GM23338 (cell line): ENCODE results near the gene PSG6. TPM values are rescaled to one million over a fixed set of nuclear protein-coding genes. Genes with fewer than 3 reads are reported as not detected.
"Not testable (repeated sequence)": the region's sequence is repeated elsewhere in the genome, so short reads cannot be mapped to it uniquely, and the experiment has no call there.

Source experiments
- ATAC-seq: fragments of 200-7000 bp; cut with Tn5 transposase; 3 replicates; pipeline ENCODE4 v1.9.1; 2020
- DNase-seq: peaks from one replicate; pipeline ENCODE4 v3.0.0-alpha.2; 2015; ENCODE audit warnings: low spot score
- H2AFZ ChIP-seq: fragments of 200-600 bp; sonication (generic); 2 replicates; pipeline ENCODE4 v1.8.0; 2016; ENCODE audit warnings: antibody characterized with exemption, mild to moderate bottlenecking, moderate library complexity
- H3F3A ChIP-seq: fragments of 200-600 bp; sonication (generic); replicated peaks from 2 replicates; pipeline ENCODE4 v1.8.0; 2017; ENCODE audit warnings: antibody characterized with exemption, mixed run types, low read depth
- H3K27ac ChIP-seq: fragments of 200-600 bp; sonication (generic); 2 replicates; pipeline ENCODE4 v1.6.1; 2016; ENCODE audit warnings: low read depth
- H3K27me3 ChIP-seq: fragments of 200-600 bp; sonication (generic); 2 replicates; pipeline ENCODE4 v1.8.0; 2016; ENCODE audit warnings: mild to moderate bottlenecking, mixed run types, moderate library complexity; ENCODE audit not compliant: insufficient read depth
- H3K36me3 ChIP-seq: fragments of 200-600 bp; sonication (generic); 2 replicates; pipeline ENCODE4 v1.8.0; 2016; ENCODE audit warnings: mild to moderate bottlenecking; ENCODE audit not compliant: insufficient read depth
- H3K4me1 ChIP-seq: fragments of 200-600 bp; sonication (generic); 2 replicates; pipeline ENCODE4 v1.8.0; 2016; ENCODE audit warnings: mild to moderate bottlenecking, moderate library complexity; ENCODE audit not compliant: insufficient read depth
- H3K4me2 ChIP-seq: fragments of 200-600 bp; sonication (generic); 2 replicates; pipeline ENCODE4 v1.7.1; 2017; ENCODE audit warnings: mixed run types
- H3K4me3 ChIP-seq: fragments of 200-600 bp; sonication (generic); 2 replicates; pipeline ENCODE4 v1.6.1; 2016; ENCODE audit warnings: mixed run types
- H3K79me2 ChIP-seq: fragments of 200-600 bp; sonication (generic); replicated peaks from 2 replicates; pipeline ENCODE4 v1.8.0; 2017; ENCODE audit warnings: mild to moderate bottlenecking; ENCODE audit not compliant: insufficient read depth
- H3K9me2 ChIP-seq: fragments of 200-600 bp; sonication (generic); 2 replicates; pipeline ENCODE4 v1.8.0; 2017; ENCODE audit not compliant: insufficient read depth
- H4K20me1 ChIP-seq: fragments of 200-600 bp; sonication (generic); replicated peaks from 2 replicates; pipeline ENCODE4 v1.8.0; 2017; ENCODE audit warnings: mild to moderate bottlenecking; ENCODE audit not compliant: insufficient read depth
- H3K27ac Mint-ChIP-seq: 2 replicates; pipeline ENCODE4 v1.8.0; 2020; ENCODE audit warnings: inconsistent platforms, mild to moderate bottlenecking, moderate library complexity, mixed read lengths
- H3K27me3 Mint-ChIP-seq: 3 replicates; pipeline ENCODE4 v1.8.0; 2022; ENCODE audit warnings: low read depth, mild to moderate bottlenecking, moderate library complexity, mixed read lengths, inconsistent platforms; ENCODE audit not compliant: insufficient read depth, poor library complexity
- H3K36me3 Mint-ChIP-seq: 3 replicates; pipeline ENCODE4 v1.8.0; 2021; ENCODE audit warnings: low read depth, mild to moderate bottlenecking, inconsistent platforms, moderate library complexity, mixed read lengths
- H3K4me1 Mint-ChIP-seq: 3 replicates; pipeline ENCODE4 v1.8.0; 2020; ENCODE audit warnings: mild to moderate bottlenecking, inconsistent platforms, mixed read lengths
- H3K4me3 Mint-ChIP-seq: 3 replicates; pipeline ENCODE4 v1.8.0; 2021; ENCODE audit warnings: moderate library complexity, mild to moderate bottlenecking, inconsistent platforms, mixed read lengths
- H3K9me3 Mint-ChIP-seq: 3 replicates; pipeline ENCODE4 v1.8.0; 2020; ENCODE audit warnings: moderate library complexity, mild to moderate bottlenecking, inconsistent platforms, mixed read lengths
- POLR2AphosphoS5 ChIP-seq: IDR thresholded peaks from 2 replicates; pipeline ENCODE4 v1.6.1; 2016; ENCODE audit warnings: antibody characterized with exemption, low read depth
- polyA plus RNA-seq: library from polyadenylated mRNA; unstranded; fragments of >200 nt; fragmentation: Nextera tagmentation; extraction: Ambion mirVana; gene quantifications from 2 replicates; pipeline ENCODE4 v1.2.1, GENCODE V29; 2016
- total RNA-seq: library from RNA; depleted of rRNA; stranded (reverse); fragments of >200 nt; shearing (Covaris generic); gene quantifications from 2 replicates; pipeline ENCODE4 v1.2.3, GENCODE V29; 2014
- TF ChIP-seq, protein P1 (sequence below), 2 experiments: fragments of 200-600 bp in 1 of 2; sonication (generic) in 1 of 2; conservative IDR thresholded peaks; 2 replicates each; pipeline versions ENCODE4 v1.5.1 to v1.6.1; 2016 to 2017; ENCODE audit warnings: antibody characterized with exemption in 2 of 2, low read depth in 2 of 2, mild to moderate bottlenecking in 2 of 2, moderate library complexity in 1 of 2

The PSG6 gene
- total and polyA plus RNA-seq, 2 experiments from 2014 or later: 0.16 TPM; not detected in 1

DNA sequence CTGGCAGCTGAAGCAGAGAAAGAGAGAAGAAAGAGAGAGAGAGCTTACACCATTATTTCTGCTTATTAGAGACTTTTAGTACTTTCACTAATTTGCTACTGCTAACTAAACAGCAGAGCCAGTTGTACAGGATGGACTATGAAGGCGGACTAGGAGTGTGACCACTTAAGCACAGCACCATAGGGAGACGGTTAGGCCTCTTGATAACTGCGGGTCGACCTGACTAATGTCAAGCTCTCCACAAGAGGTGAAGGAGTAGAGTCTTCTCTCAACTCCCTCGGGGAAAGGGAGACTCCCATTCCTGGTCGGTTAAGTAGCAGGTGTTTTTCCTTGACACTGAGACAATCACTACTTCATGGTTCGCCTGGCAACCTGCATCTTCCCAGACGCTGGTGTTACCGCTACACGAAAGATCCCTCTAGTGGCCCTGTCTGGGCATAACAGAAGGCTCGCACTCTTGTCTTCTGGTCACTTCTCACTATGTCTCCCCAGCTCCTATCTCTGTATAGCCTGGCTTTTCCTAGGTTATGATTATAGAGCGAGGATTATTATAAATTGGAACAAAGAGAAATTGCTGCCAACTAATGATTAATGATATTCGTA lies 24.6 kb upstream of the PSG6 start:
- Mint-ChIP-seq H3K4me1 (no peaks in the 10 kb centered on the region), H3K27me3 (peaks cover 4% of the 10 kb centered on the region), H3K27ac (no peak overlapping the region), H3K4me3 (no peak overlapping the region), H3K9me3 (peaks cover 97% of the 10 kb centered on the region), H3K36me3 (peaks cover 8% of the 10 kb centered on the region; the same call in 2 of the 3 replicates)
- H3F3A ChIP-seq: no peaks in the 10 kb centered on the region
- no peak overlapping the region for H3K4me3 ChIP-seq
- no peaks in the 10 kb centered on the region for H4K20me1 ChIP-seq
- TF ChIP-seq, protein P1, sequence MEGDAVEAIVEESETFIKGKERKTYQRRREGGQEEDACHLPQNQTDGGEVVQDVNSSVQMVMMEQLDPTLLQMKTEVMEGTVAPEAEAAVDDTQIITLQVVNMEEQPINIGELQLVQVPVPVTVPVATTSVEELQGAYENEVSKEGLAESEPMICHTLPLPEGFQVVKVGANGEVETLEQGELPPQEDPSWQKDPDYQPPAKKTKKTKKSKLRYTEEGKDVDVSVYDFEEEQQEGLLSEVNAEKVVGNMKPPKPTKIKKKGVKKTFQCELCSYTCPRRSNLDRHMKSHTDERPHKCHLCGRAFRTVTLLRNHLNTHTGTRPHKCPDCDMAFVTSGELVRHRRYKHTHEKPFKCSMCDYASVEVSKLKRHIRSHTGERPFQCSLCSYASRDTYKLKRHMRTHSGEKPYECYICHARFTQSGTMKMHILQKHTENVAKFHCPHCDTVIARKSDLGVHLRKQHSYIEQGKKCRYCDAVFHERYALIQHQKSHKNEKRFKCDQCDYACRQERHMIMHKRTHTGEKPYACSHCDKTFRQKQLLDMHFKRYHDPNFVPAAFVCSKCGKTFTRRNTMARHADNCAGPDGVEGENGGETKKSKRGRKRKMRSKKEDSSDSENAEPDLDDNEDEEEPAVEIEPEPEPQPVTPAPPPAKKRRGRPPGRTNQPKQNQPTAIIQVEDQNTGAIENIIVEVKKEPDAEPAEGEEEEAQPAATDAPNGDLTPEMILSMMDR (conservative IDR thresholded peaks at IDR 0.05; ENCODE audit: low read depth in 2 of 2): peak; percentile 56 to 57
- no peak for TF ChIP-seq POLR2AphosphoS5
- H3K4me1 ChIP-seq: no peaks in the 10 kb centered on the region
- no peak overlapping the region for H3K27ac ChIP-seq
- ATAC-seq (peak; percentile 30; the same call in 2 of the 3 replicates), DNase-seq (peak; percentile 74)
- H3K9me2 ChIP-seq: no peaks in the 10 kb centered on the region
- H2AFZ ChIP-seq: no peak overlapping the region
- no peaks in the 10 kb centered on the region for H3K79me2 ChIP-seq
- H3K4me2 ChIP-seq: no peak overlapping the region
- no peaks in the 10 kb centered on the region for H3K36me3 ChIP-seq
- no peaks in the 10 kb centered on the region for H3K27me3 ChIP-seq

DNA sequence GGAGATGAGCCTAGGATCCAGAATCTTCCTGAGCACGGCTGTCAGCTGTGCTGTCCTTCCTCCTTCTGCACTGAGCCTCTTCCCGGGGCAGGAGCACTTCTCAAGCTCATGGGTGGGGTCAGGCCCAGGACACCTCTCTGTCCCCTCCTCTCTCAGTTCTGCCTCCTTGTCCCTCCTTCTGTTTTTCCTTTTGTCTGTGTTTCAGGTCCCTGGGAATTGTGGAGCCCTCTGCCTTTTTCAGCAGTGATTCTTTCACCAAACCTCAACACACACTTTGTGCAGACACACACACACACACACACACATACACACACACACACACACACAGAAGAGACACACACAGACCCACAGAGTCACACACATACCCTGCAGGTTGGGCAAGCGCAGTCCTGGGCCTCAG lies 19.4 kb upstream of the PSG6 start, which contains the start of gene PSG7:
Gene PSG7 (minus strand): TSS at position 101 of the 400 bp plus-strand sequence. CDS start 131 bp downstream, outside the sequence.
- Mint-ChIP-seq H3K36me3 (peaks cover 26% of the 10 kb centered on the region; the same call in 2 of the 3 replicates), H3K9me3 (peaks cover 100% of the 10 kb centered on the region), H3K27me3 (peaks cover 10% of the 10 kb centered on the region)
- not testable (repeated sequence) for H2AFZ ChIP-seq, H3K27me3 ChIP-seq, H3K4me3 Mint-ChIP-seq, H3K9me2 ChIP-seq, H3F3A ChIP-seq, H4K20me1 ChIP-seq, H3K27ac ChIP-seq, H3K36me3 ChIP-seq, H3K79me2 ChIP-seq, H3K4me2 ChIP-seq, H3K4me3 ChIP-seq, DNase-seq, H3K27ac Mint-ChIP-seq, ATAC-seq, H3K4me1 ChIP-seq, H3K4me1 Mint-ChIP-seq

DNA sequence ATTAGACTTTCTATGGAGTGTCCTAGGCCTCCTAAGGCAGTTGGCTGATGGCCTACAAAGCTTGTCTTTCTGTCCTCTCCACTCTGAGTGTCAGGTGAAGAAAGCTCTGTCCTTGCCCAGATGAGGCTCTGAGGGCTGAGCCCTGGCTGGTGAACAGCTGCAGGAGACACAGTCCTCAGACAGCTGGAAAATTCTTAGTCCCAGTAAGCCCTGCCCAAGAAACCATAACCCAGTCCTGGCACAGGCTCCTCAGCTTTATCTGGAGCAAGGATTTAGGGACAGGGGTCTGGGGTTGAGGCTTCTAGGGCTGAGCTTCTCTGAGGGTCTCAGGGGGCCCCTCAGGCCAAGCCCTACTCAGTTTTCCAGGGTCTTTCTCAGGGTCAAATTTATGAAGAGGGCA lies 17.0 kb upstream of the PSG6 start:
- H3K27ac Mint-ChIP-seq, H4K20me1 ChIP-seq, H3K9me2 ChIP-seq, H3K4me1 ChIP-seq, H3K79me2 ChIP-seq, H3K4me3 Mint-ChIP-seq, H2AFZ ChIP-seq, H3K27ac ChIP-seq, H3K4me2 ChIP-seq, ATAC-seq, H3K36me3 ChIP-seq, H3K4me1 Mint-ChIP-seq, H3F3A ChIP-seq, H3K27me3 ChIP-seq, DNase-seq, H3K4me3 ChIP-seq: not testable (repeated sequence)
- peaks cover 99% of the 10 kb centered on the region for H3K9me3 Mint-ChIP-seq
- H3K36me3 Mint-ChIP-seq: peaks cover 33% of the 10 kb centered on the region; the same call in 2 of the 3 replicates
- peaks cover 13% of the 10 kb centered on the region for H3K27me3 Mint-ChIP-seq

DNA sequence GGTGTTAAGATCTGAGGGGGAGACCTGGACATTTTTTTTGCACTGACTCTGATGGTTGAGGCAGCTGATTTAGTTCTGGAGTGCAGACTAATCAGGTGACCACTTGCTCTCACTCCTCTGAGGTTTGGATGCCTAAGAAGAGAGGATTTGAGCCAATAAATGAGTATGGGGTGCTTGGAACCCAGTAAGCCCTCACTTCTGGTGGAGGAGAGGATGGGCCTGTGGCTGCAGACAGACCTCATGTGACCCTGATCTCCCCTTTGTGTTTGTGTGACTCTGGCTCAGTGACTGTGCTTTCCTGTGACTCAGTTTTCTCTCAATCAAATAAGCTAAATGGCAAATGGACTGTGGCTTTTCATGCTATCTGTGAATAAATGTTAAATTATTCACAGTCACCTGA lies 16.5 kb upstream of the PSG6 start:
- Mint-ChIP-seq H3K36me3 (peaks cover 30% of the 10 kb centered on the region; the same call in 2 of the 3 replicates), H3K27me3 (peaks cover 13% of the 10 kb centered on the region), H3K9me3 (peaks cover 98% of the 10 kb centered on the region)
- not testable (repeated sequence) for ATAC-seq, H3K4me1 ChIP-seq, H3K4me3 ChIP-seq, H2AFZ ChIP-seq, H3K27ac ChIP-seq, H3K36me3 ChIP-seq, H3K4me1 Mint-ChIP-seq, H4K20me1 ChIP-seq, H3F3A ChIP-seq, H3K27me3 ChIP-seq, H3K4me3 Mint-ChIP-seq, H3K27ac Mint-ChIP-seq, DNase-seq, H3K4me2 ChIP-seq, H3K79me2 ChIP-seq, H3K9me2 ChIP-seq

DNA sequence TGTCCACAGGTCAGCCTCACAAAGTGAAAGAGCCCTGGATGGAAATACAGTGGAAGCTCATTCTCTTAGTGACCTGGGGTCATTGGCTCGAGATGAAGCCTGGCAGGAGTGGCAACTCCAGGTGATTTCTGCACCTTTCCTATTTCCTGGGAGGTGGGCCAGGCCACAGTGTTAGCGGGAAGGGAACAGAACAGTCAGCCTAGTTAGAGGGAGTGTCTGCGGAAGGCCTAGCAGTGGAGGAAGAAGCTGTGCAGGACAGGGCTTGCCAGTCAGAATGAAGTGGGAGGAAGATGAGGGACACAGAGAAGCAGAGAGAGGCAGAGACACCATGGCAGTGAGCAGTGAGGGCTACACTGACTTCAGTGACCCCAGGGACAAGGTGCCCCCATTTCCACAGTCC lies 15.7 kb upstream of the PSG6 start:
- ATAC-seq, H3K79me2 ChIP-seq, H3K4me3 ChIP-seq, H3K27ac ChIP-seq, H3K27me3 ChIP-seq, H3K9me2 ChIP-seq, DNase-seq, H3K27ac Mint-ChIP-seq, H3K4me1 ChIP-seq, H3F3A ChIP-seq, H3K36me3 ChIP-seq, H3K4me3 Mint-ChIP-seq, H3K4me2 ChIP-seq, H4K20me1 ChIP-seq, H3K4me1 Mint-ChIP-seq, H2AFZ ChIP-seq: not testable (repeated sequence)
- H3K36me3 Mint-ChIP-seq: peaks cover 30% of the 10 kb centered on the region; the same call in 2 of the 3 replicates
- peaks cover 13% of the 10 kb centered on the region for H3K27me3 Mint-ChIP-seq
- peaks cover 98% of the 10 kb centered on the region for H3K9me3 Mint-ChIP-seq
